HG03135 (cell line): ENCODE results near the gene FOXP1.

Experiments used
- ATAC-seq: cut with Tn5 transposase; IDR thresholded peaks from one replicate; pipeline ENCODE4 v1.9.1; 2021; ENCODE audit warnings: mild to moderate bottlenecking, moderate library complexity; ENCODE audit not compliant: unreplicated experiment

FOXP1 gene

GRCh38 chr3:71406972-71407810 lies 176.3 kb downstream of the FOXP1 start:
- no peak for ATAC-seq

GRCh38 chr3:71402911-71403310 lies 180.6 kb downstream of the FOXP1 start:
- no peak for ATAC-seq

GRCh38 chr3:71402280-71402679 lies 181.2 kb downstream of the FOXP1 start:
- ATAC-seq: no peak

- no peak for ATAC-seq
These were observed 181.8 kb downstream of the FOXP1 start for GRCh38 chr3:71401695-71402231.

- ATAC-seq: no peak
These were observed 182.5 kb downstream of the FOXP1 start for GRCh38 chr3:71400986-71401451.

- ATAC-seq: no peak
These were observed 184.1 kb downstream of the FOXP1 start for GRCh38 chr3:71399478-71399877.

GRCh38 chr3:71398157-71398836 lies 185.2 kb downstream of the FOXP1 start:
- no peak for ATAC-seq

- no peak for ATAC-seq
These were observed 185.8 kb downstream of the FOXP1 start for GRCh38 chr3:71397726-71398125.

- ATAC-seq: no peak
These were observed 186.5 kb downstream of the FOXP1 start for GRCh38 chr3:71397046-71397445.

- ATAC-seq: no peak
These were observed 187.4 kb downstream of the FOXP1 start for GRCh38 chr3:71395927-71396695.

GRCh38 chr3:71395470-71395869 lies 188.1 kb downstream of the FOXP1 start:
- no peak for ATAC-seq

- ATAC-seq: no peak
These were observed 189.8 kb downstream of the FOXP1 start for GRCh38 chr3:71393745-71394144.

GRCh38 chr3:71393093-71393492 lies 190.4 kb downstream of the FOXP1 start:
- peak; percentile 45 for ATAC-seq

- ATAC-seq: peak; percentile 67
These were observed 191.3 kb downstream of the FOXP1 start for GRCh38 chr3:71392251-71392650.

GRCh38 chr3:71391361-71391760 lies 192.2 kb downstream of the FOXP1 start:
- no peak for ATAC-seq

GRCh38 chr3:71389911-71390573 lies 193.5 kb downstream of the FOXP1 start:
- ATAC-seq: no peak

- no peak for ATAC-seq
These were observed 194.3 kb downstream of the FOXP1 start for GRCh38 chr3:71389191-71389590.

GRCh38 chr3:71388535-71389120 lies 194.9 kb downstream of the FOXP1 start:
- ATAC-seq: no peak

GRCh38 chr3:71387586-71387985 lies 195.9 kb downstream of the FOXP1 start:
- no peak for ATAC-seq
